ENCODE data around the gene MKX. TPM values are rescaled to one million over a fixed set of nuclear protein-coding genes. Genes with fewer than 3 reads are reported as not detected.

Gene MKX
- total and polyA plus RNA-seq, 9 of the 15 experiments (the other 6 are each of a cell fraction or from before 2014, with no cell fraction given), result 0.07 TPM; not detected in 7

GRCh38 chr10:27714349-27714748, 31.3 kb downstream of the MKX start:
- Histone ChIP-seq H2AFZ (ENCODE audit: low read depth, low read length) (no peak overlapping the region), H3K27me3 (ENCODE audit: control insufficient read depth in 2 of 2, insufficient read depth in 2 of 2, low read length in 2 of 2) (peaks cover 0 to 4% of the 10 kb centered on the region in 2 experiments; a peak in 1 of 5 replicates), H3K36me3 (ENCODE audit: control insufficient read depth, insufficient read depth, low read length) (no peaks in the 10 kb centered on the region), H3K27ac (ENCODE audit: extremely low read depth, low read depth, low read length) (no peak overlapping the region), H3K9me3 (replicated peaks; ENCODE audit: control insufficient read depth, insufficient read depth, low read depth, low read length) (no peaks in the 10 kb centered on the region), H3K4me3 (no peak overlapping the region), H3K4me2 (ENCODE audit: insufficient read depth, low read length) (no peak overlapping the region), H3K4me1 (replicated peaks in 1 of 2; ENCODE audit: control insufficient read depth in 2 of 2, insufficient read depth in 2 of 2, low read length in 2 of 2) (no peaks in the 10 kb centered on the region), H3K79me2 (ENCODE audit: control insufficient read depth, insufficient read depth, low read length) (no peaks in the 10 kb centered on the region), H3K9me1 (ENCODE audit: control insufficient read depth, insufficient read depth, low read length) (no peaks in the 10 kb centered on the region), H3K9ac (ENCODE audit: insufficient read depth in 1 of 2, low read depth in 2 of 2, low read length in 2 of 2) (no peak overlapping the region), H4K20me1 (replicated peaks; ENCODE audit: control insufficient read depth, insufficient read depth, low read length) (no peaks in the 10 kb centered on the region)
- DNase-seq (ENCODE audit: extremely low read depth in 1 of 4, low spot score in 3 of 4), result no peak
- POLR2A ChIA-PET, result no interaction called here
- in situ Hi-C loops (cut with MboI), result no loop called here
- 3% methylated on average over 4 of the region's 4 CpGs for WGBS (ENCODE audit: insufficient coverage, low coverage, missing lambda C conversion rate)
- ATAC-seq, result no peak
- BruUV-seq (replicated peaks), result no TSS peak
- intact Hi-C loops (cut with micrococcal nuclease), result no loop called here
- CTCF ChIA-PET (ENCODE audit: low intra/inter-chr PET ratio), result no interaction called here
- FAIRE-seq, result no peak
- TF ChIP-seq MCM5 (IDR thresholded peaks at IDR 0.05; ENCODE audit: low read depth), result no peak
- no peak for TF ChIP-seq ZKSCAN8 (CRISPR knock-in tag; IDR thresholded peaks at IDR 0.05)
- no peak for TF ChIP-seq PTRF (tag; IDR thresholded peaks at IDR 0.05)
- no peak for TF ChIP-seq BRCA1 (IDR thresholded peaks at IDR 0.05)
- TF ChIP-seq BRCA1 (CRISPR knock-in tag; IDR thresholded peaks at IDR 0.05), result no peak
- no peak for TF ChIP-seq BCLAF1 (IDR thresholded peaks at IDR 0.05; ENCODE audit: borderline replicate concordance in 1 of 2, control insufficient read depth in 1 of 2, low read depth in 2 of 2, low read length in 1 of 2)
- TF ChIP-seq HDAC3 (IDR thresholded peaks at IDR 0.05; ENCODE audit: borderline replicate concordance, partially characterized antibody), result no peak
- no peak for TF ChIP-seq BACH1 (tag; IDR thresholded peaks at IDR 0.05)
- TF ChIP-seq TEAD2 (tag; IDR thresholded peaks at IDR 0.05), result no peak
- TF ChIP-seq SIRT6 (IDR thresholded peaks at IDR 0.05; ENCODE audit: low read depth, low read length), result no peak
- no peak for TF ChIP-seq ZZZ3 (IDR thresholded peaks at IDR 0.05)
- TF ChIP-seq NR1H2 (CRISPR knock-in tag; IDR thresholded peaks at IDR 0.05), result no peak
- no peak for TF ChIP-seq E2F5 (CRISPR knock-in tag; IDR thresholded peaks at IDR 0.05)
- TF ChIP-seq BDP1 (IDR thresholded peaks at IDR 0.05; ENCODE audit: insufficient read depth, insufficient read length), result no peak
- TF ChIP-seq SFPQ (IDR thresholded peaks at IDR 0.05; ENCODE audit: low read depth, low read length), result no peak
- no peak for TF ChIP-seq SREBF2 (CRISPR knock-in tag; IDR thresholded peaks at IDR 0.05)
- no peak for TF ChIP-seq MCM7 (IDR thresholded peaks at IDR 0.05)
- no peak for TF ChIP-seq ATF2 (CRISPR knock-in tag; IDR thresholded peaks at IDR 0.05)
